ENCODE results near the gene SNRNP25.
"Not testable (repeated sequence)": the region's sequence is repeated elsewhere in the genome, so short reads cannot be mapped to it uniquely, and the experiment has no call there.

The SNRNP25 gene

GRCh38 chr16:42069-42457 lies 11.6 kb upstream of the SNRNP25 start:
- DNase-seq, result no peak

- DNase-seq, result no peak
Measured at GRCh38 chr16:42691-43090, 10.9 kb upstream of the SNRNP25 start.

GRCh38 chr16:43294-43693 lies 10.3 kb upstream of the SNRNP25 start:
- no peak for DNase-seq

GRCh38 chr16:44655-45054 lies 9.0 kb upstream of the SNRNP25 start:
- DNase-seq, result no peak

GRCh38 chr16:45454-45853 lies 8.2 kb upstream of the SNRNP25 start:
- DNase-seq, result no peak

- not testable (repeated sequence) for DNase-seq
Measured at GRCh38 chr16:46510-46909, 7.1 kb upstream of the SNRNP25 start.

- DNase-seq, result no peak
Measured at GRCh38 chr16:47234-47633, 6.4 kb upstream of the SNRNP25 start.

GRCh38 chr16:50769-51591 lies 2.6 kb upstream of the SNRNP25 start:
- DNase-seq, result no peak

GRCh38 chr16:54237-54581 lies 581 bp downstream of the SNRNP25 start:
- no peak for DNase-seq

GRCh38 chr16:55571-56136 lies 2.0 kb downstream of the SNRNP25 start:
- DNase-seq, result no peak

GRCh38 chr16:56231-56927 lies 2.8 kb downstream of the SNRNP25 start:
- DNase-seq, result no peak

GRCh38 chr16:57711-58110 lies 4.1 kb downstream of the SNRNP25 start:
- no peak for DNase-seq

- no peak for DNase-seq
Measured at GRCh38 chr16:58491-59439, 5.1 kb downstream of the SNRNP25 start.

GRCh38 chr16:59440-60059 lies 5.9 kb downstream of the SNRNP25 start:
- no peak for DNase-seq

GRCh38 chr16:60166-60565 lies 6.5 kb downstream of the SNRNP25 start:
- no peak for DNase-seq

GRCh38 chr16:60929-61878 lies 7.6 kb downstream of the SNRNP25 start:
- DNase-seq, result no peak

GRCh38 chr16:61879-62281 lies 8.3 kb downstream of the SNRNP25 start:
- DNase-seq, result no peak

- DNase-seq, result no peak
Measured at GRCh38 chr16:62283-62967, 8.8 kb downstream of the SNRNP25 start.

- no peak for DNase-seq
Measured at GRCh38 chr16:62968-63391, 9.4 kb downstream of the SNRNP25 start.

GRCh38 chr16:63466-63865 lies 9.8 kb downstream of the SNRNP25 start:
- DNase-seq, result no peak

All from CD4-positive, alpha-beta T cell treated with Interleukin-15 for 1 hour (primary cell).